RWPE2 (cell line): Measurements from ENCODE around the gene ALDOA.
A peak's percentile ranks its signal among the peaks of the same experiment; 100 is the strongest.

Source experiments
- ATAC-seq: fragments of 200-7000 bp; cut with Tn5 transposase; 3 replicates; pipeline ENCODE4 v1.9.1; 2021; ENCODE audit warnings: low read depth
- DNase-seq: peaks from one replicate; pipeline ENCODE4 v3.0.0-alpha.2; 2020; ENCODE audit warnings: low spot score
- H3K27ac ChIP-seq: fragments of 450-650 bp; 2 replicates; pipeline ENCODE4 v1.5.1; 2017; ENCODE audit warnings: mild to moderate bottlenecking; ENCODE audit not compliant: poor library complexity, severe bottlenecking
- H3K27me3 ChIP-seq: fragments of 250-450 bp; sonication (Bioruptor Pico); 2 replicates; pipeline ENCODE4 v1.5.1; 2021; ENCODE audit warnings: mild to moderate bottlenecking, moderate library complexity; ENCODE audit not compliant: insufficient read depth, poor library complexity, severe bottlenecking
- H3K36me3 ChIP-seq: fragments of 250-450 bp; sonication (Bioruptor Pico); 2 replicates; pipeline ENCODE4 v1.5.1; 2020; ENCODE audit warnings: low read depth, mild to moderate bottlenecking, moderate library complexity
- H3K4me1 ChIP-seq: fragments of 250-450 bp; sonication (Bioruptor Pico); 2 replicates; pipeline ENCODE4 v1.5.1; 2021; ENCODE audit warnings: mild to moderate bottlenecking, moderate library complexity; ENCODE audit not compliant: insufficient read depth, poor library complexity, severe bottlenecking
- H3K4me3 ChIP-seq: fragments of 250-450 bp; sonication (Bioruptor Pico); 2 replicates; pipeline ENCODE4 v1.5.1; 2021; ENCODE audit warnings: mild to moderate bottlenecking, moderate library complexity; ENCODE audit not compliant: severe bottlenecking
- H3K9me3 ChIP-seq: fragments of 250-450 bp; sonication (Bioruptor Pico); 2 replicates; pipeline ENCODE4 v1.5.1; 2021; ENCODE audit warnings: mild to moderate bottlenecking, moderate library complexity; ENCODE audit not compliant: severe bottlenecking
- CTCF ChIP-seq: fragments of 450-650 bp; IDR thresholded peaks from one replicate; pipeline ENCODE4 v1.5.1; 2017; ENCODE audit warnings: mild to moderate bottlenecking, moderate library complexity; ENCODE audit not compliant: poor library complexity, severe bottlenecking

Gene ALDOA

GRCh38 chr16:30075503-30076275 lies 10.1 kb downstream of the ALDOA start, which contains the start of gene PPP4C:
TSS of gene PPP4C (plus strand) at chr16:30075994. CDS start at chr16:30076378, 384 bp downstream.
- Histone ChIP-seq H3K4me3 (peak within 1 kb of the TSS; percentile 87), H3K27ac (peak within 1 kb of the TSS; percentile 69), H3K9me3 (no peaks in the 10 kb centered on the region), H3K36me3 (peaks cover 63% of the 10 kb centered on the region), H3K27me3 (no peaks in the 10 kb centered on the region), H3K4me1 (peaks cover 13% of the 10 kb centered on the region)
- DNase-seq (peak; percentile 89), ATAC-seq (peak; percentile 89)
- TF ChIP-seq CTCF = no peak

- no peak for DNase-seq
- peaks cover 13% of the 10 kb centered on the region for H3K4me1 ChIP-seq
- peak overlapping the region; percentile 87 for H3K4me3 ChIP-seq
- ATAC-seq = peak; percentile 2; the same call in 2 of the 3 replicates
- TF ChIP-seq CTCF = no peak
- H3K36me3 ChIP-seq = peaks cover 63% of the 10 kb centered on the region
- H3K9me3 ChIP-seq = no peaks in the 10 kb centered on the region
- peak overlapping the region; percentile 69 for H3K27ac ChIP-seq
- H3K27me3 ChIP-seq = no peaks in the 10 kb centered on the region
Observed at GRCh38 chr16:30076276-30076791, 10.8 kb downstream of the ALDOA start.

- no peak for TF ChIP-seq CTCF
- Histone ChIP-seq H3K27ac (peak overlapping the region; percentile 69), H3K36me3 (peaks cover 65% of the 10 kb centered on the region), H3K4me3 (no peak overlapping the region), H3K27me3 (no peaks in the 10 kb centered on the region), H3K9me3 (no peaks in the 10 kb centered on the region), H3K4me1 (peaks cover 13% of the 10 kb centered on the region)
- DNase-seq (no peak), ATAC-seq (no peak)
Observed at GRCh38 chr16:30077656-30078055, 12.1 kb downstream of the ALDOA start.

GRCh38 chr16:30078744-30079143 lies 13.2 kb downstream of the ALDOA start:
- Histone ChIP-seq H3K36me3 (peaks cover 76% of the 10 kb centered on the region), H3K27ac (no peak overlapping the region), H3K27me3 (no peaks in the 10 kb centered on the region), H3K4me3 (no peak overlapping the region), H3K9me3 (no peaks in the 10 kb centered on the region), H3K4me1 (peaks cover 13% of the 10 kb centered on the region)
- TF ChIP-seq CTCF = no peak
- no peak for DNase-seq
- no peak for ATAC-seq

GRCh38 chr16:30079480-30079879 lies 13.9 kb downstream of the ALDOA start:
- peaks cover 13% of the 10 kb centered on the region for H3K4me1 ChIP-seq
- peaks cover 83% of the 10 kb centered on the region for H3K36me3 ChIP-seq
- H3K27ac ChIP-seq = no peak overlapping the region
- no peaks in the 10 kb centered on the region for H3K9me3 ChIP-seq
- no peak for TF ChIP-seq CTCF
- no peak for DNase-seq
- ATAC-seq = no peak
- H3K27me3 ChIP-seq = no peaks in the 10 kb centered on the region
- no peak overlapping the region for H3K4me3 ChIP-seq
